ENCODE data around the gene RD3L.

DNA sequence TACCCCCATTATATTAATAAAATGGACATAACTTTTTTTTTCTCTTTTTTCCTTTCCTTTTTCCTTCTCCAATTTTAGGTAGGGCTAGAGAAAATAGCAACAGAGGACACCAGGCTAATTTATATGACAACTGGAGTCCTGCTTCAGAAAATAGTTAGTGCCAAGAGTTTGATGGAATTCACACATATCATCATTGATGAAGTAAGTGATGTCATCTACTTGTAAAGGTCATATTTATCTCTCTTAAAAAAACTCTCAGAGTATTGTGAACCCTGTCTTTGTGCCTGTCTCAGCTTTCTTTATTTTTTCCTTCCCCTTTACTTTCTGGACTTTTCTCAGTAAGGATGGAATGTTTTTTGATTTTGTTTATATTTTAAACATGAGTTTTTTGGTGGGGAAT lies 24.3 kb upstream of the RD3L start:
- TF ChIP-seq, protein P1, sequence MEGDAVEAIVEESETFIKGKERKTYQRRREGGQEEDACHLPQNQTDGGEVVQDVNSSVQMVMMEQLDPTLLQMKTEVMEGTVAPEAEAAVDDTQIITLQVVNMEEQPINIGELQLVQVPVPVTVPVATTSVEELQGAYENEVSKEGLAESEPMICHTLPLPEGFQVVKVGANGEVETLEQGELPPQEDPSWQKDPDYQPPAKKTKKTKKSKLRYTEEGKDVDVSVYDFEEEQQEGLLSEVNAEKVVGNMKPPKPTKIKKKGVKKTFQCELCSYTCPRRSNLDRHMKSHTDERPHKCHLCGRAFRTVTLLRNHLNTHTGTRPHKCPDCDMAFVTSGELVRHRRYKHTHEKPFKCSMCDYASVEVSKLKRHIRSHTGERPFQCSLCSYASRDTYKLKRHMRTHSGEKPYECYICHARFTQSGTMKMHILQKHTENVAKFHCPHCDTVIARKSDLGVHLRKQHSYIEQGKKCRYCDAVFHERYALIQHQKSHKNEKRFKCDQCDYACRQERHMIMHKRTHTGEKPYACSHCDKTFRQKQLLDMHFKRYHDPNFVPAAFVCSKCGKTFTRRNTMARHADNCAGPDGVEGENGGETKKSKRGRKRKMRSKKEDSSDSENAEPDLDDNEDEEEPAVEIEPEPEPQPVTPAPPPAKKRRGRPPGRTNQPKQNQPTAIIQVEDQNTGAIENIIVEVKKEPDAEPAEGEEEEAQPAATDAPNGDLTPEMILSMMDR (IDR thresholded peaks at IDR 0.05; ENCODE audit: low read depth, low read length), result no peak
- TF ChIP-seq POLR2A (IDR thresholded peaks at IDR 0.05; ENCODE audit: extremely low read depth, insufficient read length), result no peak
- TF ChIP-seq MYC (IDR thresholded peaks at IDR 0.05; ENCODE audit: low read depth, low read length), result no peak
- TF ChIP-seq, protein P2, sequence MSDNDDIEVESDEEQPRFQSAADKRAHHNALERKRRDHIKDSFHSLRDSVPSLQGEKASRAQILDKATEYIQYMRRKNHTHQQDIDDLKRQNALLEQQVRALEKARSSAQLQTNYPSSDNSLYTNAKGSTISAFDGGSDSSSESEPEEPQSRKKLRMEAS (IDR thresholded peaks at IDR 0.05; ENCODE audit: low read depth, low read length), result no peak
